Endothelial cell of umbilical vein (primary cell): ENCODE results near the gene LPCAT3. TPM values are rescaled to one million over a fixed set of nuclear protein-coding genes. Genes with fewer than 3 reads are reported as not detected.
A peak's percentile ranks its signal among the peaks of the same experiment; 100 is the strongest.

ENCODE experiments used
- BruUV-seq: library from RNA; stranded (reverse); fragments of 400-500 nt; replicated peaks from 2 replicates; lab custom pipeline; 2021; lab: Mats Ljungman, UMichigan
- CTCF ChIA-PET: fragments of 300-600, 350-600 bp; sonication (Branson Sonifier 250); formaldehyde crosslinking; loops from one replicate; lab custom pipeline; 2021; ENCODE audit warnings: antibody characterized with exemption, inconsistent platforms; lab: Charles Lee
- POLR2A ChIA-PET: fragments of 300-600, 350-600 bp; sonication (Branson Sonifier 250); formaldehyde crosslinking; loops from one replicate; lab custom pipeline; 2021; ENCODE audit warnings: antibody characterized with exemption, inconsistent platforms; lab: Charles Lee
- DNase-seq: peaks from one replicate; pipeline ENCODE4 v3.0.0-alpha.2; 2011; ENCODE audit warnings: low read depth, low spot score
- FAIRE-seq: peaks from 2 replicates; lab custom pipeline; 2011; peaks lifted over from hg19 to GRCh38; lab: Jason Lieb, UNC
- H2AFZ ChIP-seq: 2 replicates; pipeline ENCODE4 v1.6.0; 2012; ENCODE audit warnings: low read depth, low read length, control low read depth, inconsistent platforms
- H3K27ac ChIP-seq: 2 replicates; pipeline ENCODE4 v1.5.1; 2011; ENCODE audit warnings: low read depth, mild to moderate bottlenecking, control low read depth, low read length, moderate library complexity; ENCODE audit not compliant: insufficient read depth
- H3K27me3 ChIP-seq, 2 experiments: 2 replicates each; pipeline versions ENCODE4 v1.6.0 to v1.6.1; 2011; ENCODE audit warnings: low read length in 2 of 2, mixed read lengths in 1 of 2; ENCODE audit not compliant: control insufficient read depth in 2 of 2, insufficient read depth in 2 of 2
- H3K36me3 ChIP-seq, 2 experiments: 2 replicates in 1 of 2; 3 replicates in 1 of 2; pipeline ENCODE4 v1.5.1; 2011; ENCODE audit warnings: low read length in 2 of 2, mild to moderate bottlenecking in 1 of 2, moderate library complexity in 1 of 2; ENCODE audit not compliant: control insufficient read depth in 2 of 2, insufficient read depth in 2 of 2; ENCODE audit errors: extremely low read depth in 1 of 2
- H3K4me1 ChIP-seq: 3 replicates; pipeline ENCODE4 v1.5.1; 2011; ENCODE audit warnings: mild to moderate bottlenecking, low read length; ENCODE audit not compliant: control insufficient read depth, insufficient read depth; ENCODE audit errors: extremely low read depth
- H3K4me2 ChIP-seq: 2 replicates; pipeline ENCODE4 v1.6.1; 2011; ENCODE audit warnings: low read length, control low read depth, mixed read lengths; ENCODE audit not compliant: insufficient read depth
- H3K4me3 ChIP-seq, 3 experiments: fragments of 200-600 bp in 1 of 3; sonication (generic), shearing (Covaris generic) in 1 of 3; replicated peaks in 1 of 3; 2 replicates each; pipeline ENCODE4 v1.5.1; 2011 to 2016; ENCODE audit warnings: control low read depth in 3 of 3, low read length in 3 of 3, mild to moderate bottlenecking in 2 of 3, inconsistent platforms in 1 of 3, low read depth in 1 of 3, moderate library complexity in 1 of 3; ENCODE audit not compliant: insufficient read depth in 1 of 3
- H3K79me2 ChIP-seq: 2 replicates; pipeline ENCODE4 v1.6.0; 2012; ENCODE audit warnings: low read length, inconsistent platforms; ENCODE audit not compliant: control insufficient read depth, insufficient read depth
- H3K9ac ChIP-seq: replicated peaks from 2 replicates; pipeline ENCODE3; 2011; ENCODE audit warnings: low read length, control low read depth; ENCODE audit not compliant: insufficient read depth; ENCODE audit errors: extremely low read depth
- H3K9me1 ChIP-seq: replicated peaks from 3 replicates; pipeline ENCODE4 v1.6.0; 2011; ENCODE audit warnings: mild to moderate bottlenecking, low read length; ENCODE audit not compliant: control insufficient read depth, insufficient read depth; ENCODE audit errors: extremely low read depth
- H3K9me3 ChIP-seq: replicated peaks from 2 replicates; pipeline ENCODE4 v1.5.1; 2012; ENCODE audit warnings: low read length, inconsistent platforms; ENCODE audit not compliant: control insufficient read depth, insufficient read depth
- H4K20me1 ChIP-seq: replicated peaks from 2 replicates; pipeline ENCODE3; 2011; ENCODE audit warnings: mild to moderate bottlenecking, low read length; ENCODE audit not compliant: control insufficient read depth, insufficient read depth; ENCODE audit errors: extremely low read depth
- EZH2 ChIP-seq: IDR thresholded peaks from 2 replicates; pipeline ENCODE4 v1.6.1; 2012; ENCODE audit warnings: borderline replicate concordance, low read depth, mild to moderate bottlenecking, moderate library complexity, low read length, inconsistent platforms; ENCODE audit not compliant: severe bottlenecking
- FOS ChIP-seq: IDR thresholded peaks from 2 replicates; pipeline ENCODE4 v1.6.1; 2011; ENCODE audit warnings: mild to moderate bottlenecking, low read length, moderate library complexity, borderline replicate concordance; ENCODE audit not compliant: insufficient read depth
- GATA2 ChIP-seq: IDR thresholded peaks from 2 replicates; pipeline ENCODE4 v1.7.0; 2011; ENCODE audit warnings: low read depth, mild to moderate bottlenecking, moderate library complexity, mixed read lengths, low read length; ENCODE audit not compliant: insufficient read length, insufficient read depth
- JUN ChIP-seq: IDR thresholded peaks from 2 replicates; pipeline ENCODE4 v1.6.1; 2011; ENCODE audit warnings: borderline replicate concordance, low read depth; ENCODE audit not compliant: insufficient read length, insufficient read depth
- MYC ChIP-seq: IDR thresholded peaks from one replicate; pipeline ENCODE4 v1.6.1; 2011; ENCODE audit warnings: mild to moderate bottlenecking, low read depth, low read length
- POLR2A ChIP-seq: IDR thresholded peaks from 2 replicates; pipeline ENCODE4 v1.6.1; 2012; ENCODE audit warnings: low read depth, mild to moderate bottlenecking, control low read depth, low read length
- POLR2AphosphoS5 ChIP-seq: IDR thresholded peaks from 2 replicates; pipeline ENCODE4 v1.6.1; 2012; ENCODE audit warnings: low read depth, mild to moderate bottlenecking, control low read depth, low read length, moderate library complexity; ENCODE audit not compliant: insufficient read depth
- dilution Hi-C: fragments of 300-500 bp; cut with MboI; formaldehyde crosslinking; loops from one replicate; pipeline ENCODE4 v1.15.0; 2019; ENCODE audit warnings: low sequenced_read_pairs; ENCODE audit not compliant: extremely low pct_ligation_motif_present
- intact Hi-C: fragments of 100-400 bp; cut with micrococcal nuclease; formaldehyde crosslinking; loops from one replicate; pipeline ENCODE4 v1.10.0; 2022
- polyA plus RNA-seq, 4 experiments: library from polyadenylated mRNA; depleted of rRNA in 3 of 4; stranded (reverse) in 3 of 4; unstranded in 1 of 4; fragments of >200 nt; gene quantifications; 2 replicates each; pipeline versions ENCODE4 v1.2.1 to v1.2.3, GENCODE V29; 2011 to 2012; ENCODE audit warnings: missing spikeins in 1 of 4
- total RNA-seq: library from RNA; stranded (reverse); gene quantifications from 2 replicates; pipeline ENCODE4 v1.2.3, GENCODE V29; 2021
- TF ChIP-seq, protein P1 (sequence below), 2 donors: IDR thresholded peaks; 1 replicate in 1 of 2; 2 replicates in 1 of 2; pipeline ENCODE4 v1.5.1; 2011; ENCODE audit warnings: low read length in 2 of 2, mild to moderate bottlenecking in 2 of 2, moderate library complexity in 2 of 2, control low read depth in 1 of 2, inconsistent platforms in 1 of 2, low read depth in 1 of 2; ENCODE audit not compliant: insufficient read depth in 1 of 2; ENCODE audit errors: extremely low read depth in 1 of 2
- TF ChIP-seq, protein P2 (sequence below): IDR thresholded peaks from 2 replicates; pipeline ENCODE4 v1.6.1; 2011; ENCODE audit not compliant: insufficient read depth, insufficient read length

The LPCAT3 gene
- total and polyA plus RNA-seq, 2 donors (not counting 3 experiments of a cell fraction or from before 2014, with no cell fraction given), result 29.5 to 36.0 TPM

DNA sequence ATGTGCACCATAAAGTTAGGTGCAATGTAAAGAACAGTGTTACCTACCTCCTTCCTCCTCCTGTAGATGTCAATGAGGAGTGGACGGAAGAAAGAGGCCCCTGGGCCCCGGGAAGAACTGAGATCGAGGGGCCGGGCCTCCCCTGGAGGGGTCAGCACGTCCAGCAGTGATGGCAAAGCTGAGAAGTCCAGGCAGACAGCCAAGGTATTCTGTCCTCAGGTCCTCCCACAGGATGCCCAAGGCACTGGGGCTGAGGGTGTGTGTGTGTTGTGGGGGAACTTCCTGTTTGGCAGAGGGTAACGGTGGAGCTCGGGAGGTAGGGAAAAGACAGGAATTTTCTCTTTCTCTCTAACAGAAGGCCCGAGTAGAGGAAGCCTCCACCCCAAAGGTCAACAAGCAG is 84.2 kb downstream of the LPCAT3 start:
- Histone ChIP-seq H3K9ac (peak overlapping the region; percentile 1), H3K9me1 (no peaks in the 10 kb centered on the region), H3K4me1 (peaks cover 37% of the 10 kb centered on the region), H3K27me3 (no peaks in the 10 kb centered on the region), H3K27ac (peak overlapping the region; percentile 31), H3K4me3 (no peak overlapping the region), H3K36me3 (peaks cover 5 to 23% of the 10 kb centered on the region in 2 experiments), H3K9me3 (no peaks in the 10 kb centered on the region), H3K79me2 (peaks cover 41% of the 10 kb centered on the region), H4K20me1 (peaks cover 8% of the 10 kb centered on the region), H3K4me2 (no peak overlapping the region), H2AFZ (no peak overlapping the region)
- no peak for TF ChIP-seq FOS
- TF ChIP-seq JUN, result no peak
- TF ChIP-seq POLR2AphosphoS5, result no peak
- TF ChIP-seq, protein P1, sequence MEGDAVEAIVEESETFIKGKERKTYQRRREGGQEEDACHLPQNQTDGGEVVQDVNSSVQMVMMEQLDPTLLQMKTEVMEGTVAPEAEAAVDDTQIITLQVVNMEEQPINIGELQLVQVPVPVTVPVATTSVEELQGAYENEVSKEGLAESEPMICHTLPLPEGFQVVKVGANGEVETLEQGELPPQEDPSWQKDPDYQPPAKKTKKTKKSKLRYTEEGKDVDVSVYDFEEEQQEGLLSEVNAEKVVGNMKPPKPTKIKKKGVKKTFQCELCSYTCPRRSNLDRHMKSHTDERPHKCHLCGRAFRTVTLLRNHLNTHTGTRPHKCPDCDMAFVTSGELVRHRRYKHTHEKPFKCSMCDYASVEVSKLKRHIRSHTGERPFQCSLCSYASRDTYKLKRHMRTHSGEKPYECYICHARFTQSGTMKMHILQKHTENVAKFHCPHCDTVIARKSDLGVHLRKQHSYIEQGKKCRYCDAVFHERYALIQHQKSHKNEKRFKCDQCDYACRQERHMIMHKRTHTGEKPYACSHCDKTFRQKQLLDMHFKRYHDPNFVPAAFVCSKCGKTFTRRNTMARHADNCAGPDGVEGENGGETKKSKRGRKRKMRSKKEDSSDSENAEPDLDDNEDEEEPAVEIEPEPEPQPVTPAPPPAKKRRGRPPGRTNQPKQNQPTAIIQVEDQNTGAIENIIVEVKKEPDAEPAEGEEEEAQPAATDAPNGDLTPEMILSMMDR (IDR thresholded peaks at IDR 0.05; ENCODE audit: extremely low read depth in 1 of 2, insufficient read depth in 1 of 2, low read depth in 1 of 2, low read length in 2 of 2), result no peak
- TF ChIP-seq GATA2, result no peak
- TF ChIP-seq EZH2, result no peak
- TF ChIP-seq POLR2A, result no peak
- no peak for TF ChIP-seq MYC
- TF ChIP-seq, protein P2, sequence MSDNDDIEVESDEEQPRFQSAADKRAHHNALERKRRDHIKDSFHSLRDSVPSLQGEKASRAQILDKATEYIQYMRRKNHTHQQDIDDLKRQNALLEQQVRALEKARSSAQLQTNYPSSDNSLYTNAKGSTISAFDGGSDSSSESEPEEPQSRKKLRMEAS, result no peak
- DNase-seq, result peak; percentile 56
- CTCF ChIA-PET, result interaction anchor here (0.6 to 3.0 kb wide), 7 partner anchors 9 to 65 kb away, joined by 3 to 23 read pairs (median 4); partner anchors contain the start of genes C12orf57 and RNU7-1
- intact Hi-C loops, result no loop called here
- BruUV-seq, result no TSS peak
- POLR2A ChIA-PET, result interaction anchor here (1.1 to 1.4 kb wide), 2 partner anchors 9 to 10 kb away, joined by 3 to 10 read pairs; partner anchors contain the start of genes C12orf57 and RNU7-1
- dilution Hi-C loops, result no loop called here
- FAIRE-seq, result peak; percentile 81
